Esophagus squamous epithelium (tissue), 4 donors: ENCODE results near the gene ZNF273.

Experiments
- CTCF ChIP-seq, 6 experiments: fragments of 450-650 bp in 4 of 6; fragments of 200-600 bp in 2 of 6; sonication (generic) in 2 of 6; IDR thresholded peaks; one replicate each; pipeline ENCODE4 v1.5.1; 2016 to 2019; ENCODE audit warnings: antibody characterized with exemption in 6 of 6, mild to moderate bottlenecking in 4 of 6, moderate library complexity in 4 of 6
- POLR2A ChIP-seq, 4 donors: fragments of 450-650 bp; IDR thresholded peaks; one replicate each; pipeline ENCODE4 v1.6.1; 2017; ENCODE audit warnings: antibody characterized with exemption in 4 of 4, mild to moderate bottlenecking in 4 of 4, moderate library complexity in 3 of 4

GRCh38 chr7:64934478-64934877 lies 31.4 kb downstream of the ZNF273 start:
- TF ChIP-seq CTCF (IDR thresholded peaks at IDR 0.05) (no peak), POLR2A (IDR thresholded peaks at IDR 0.05) (no peak)
